HepG2 (cell line): Measurements from ENCODE around the gene CAPZA1.

ENCODE experiments used
- CHD2 ChIP-seq: IDR thresholded peaks from 2 replicates; pipeline ENCODE4 v1.6.1; 2011; ENCODE audit warnings: low read depth, low read length, improper control_type of control experiment
- EZH2 ChIP-seq: conservative IDR thresholded peaks from 2 replicates; pipeline ENCODE4 v1.6.1; 2012; ENCODE audit warnings: mild to moderate bottlenecking, low read depth, low read length, moderate library complexity
- FOSL2 ChIP-seq: sonication (generic); formaldehyde crosslinking; IDR thresholded peaks from 2 replicates; pipeline ENCODE4 v1.4.0; 2020; ENCODE audit warnings: missing genetic modification reagents
- MATR3 ChIP-seq: sonication (generic); formaldehyde crosslinking; IDR thresholded peaks from 2 replicates; pipeline ENCODE4 v1.4.0; 2020; ENCODE audit warnings: missing genetic modification reagents
- NCOA2 ChIP-seq: sonication (generic); formaldehyde crosslinking; IDR thresholded peaks from 2 replicates; pipeline ENCODE4 v1.8.0; 2022; ENCODE audit warnings: inconsistent platforms
- POLR2AphosphoS2 ChIP-seq: IDR thresholded peaks from 2 replicates; pipeline ENCODE4 v1.6.1; 2011; ENCODE audit warnings: low read depth, low read length, improper control_type of control experiment
- RAD21 ChIP-seq: fragments of 450-650 bp; formaldehyde crosslinking; IDR thresholded peaks from 2 replicates; pipeline ENCODE4 v1.5.0; 2020; ENCODE audit warnings: mild to moderate bottlenecking
- SOX5 ChIP-seq: IDR thresholded peaks from 2 replicates; pipeline ENCODE4 v1.6.1; 2016; ENCODE audit warnings: borderline replicate concordance
- TCF7 ChIP-seq: sonication (generic); IDR thresholded peaks from 2 replicates; pipeline ENCODE4 v1.6.1; 2016; ENCODE audit warnings: antibody characterized with exemption, low read depth
- ZFYVE20 ChIP-seq: sonication (generic); formaldehyde crosslinking; IDR thresholded peaks from 2 replicates; pipeline ENCODE4 v1.8.0; 2023; ENCODE audit warnings: low read depth, mild to moderate bottlenecking, moderate library complexity, missing genetic modification reagents, borderline replicate concordance
- ZKSCAN1 ChIP-seq: fragments of 150-350 bp; IDR thresholded peaks from 2 replicates; pipeline ENCODE4 v1.6.1; 2014; ENCODE audit warnings: low read length
- ZNF124 ChIP-seq: sonication (generic); formaldehyde crosslinking; IDR thresholded peaks from 2 replicates; pipeline ENCODE4 v1.4.0; 2020; ENCODE audit warnings: missing genetic modification reagents
- ZNF747 ChIP-seq: sonication (generic); formaldehyde crosslinking; IDR thresholded peaks from 2 replicates; pipeline ENCODE4 v1.8.1; 2023; ENCODE audit warnings: missing genetic modification reagents, mild to moderate bottlenecking, borderline replicate concordance

GRCh38 chr1:112672842-112673241, 53.2 kb downstream of the CAPZA1 start:
- TF ChIP-seq FOSL2 (CRISPR knock-in tag) (no peak), NCOA2 (CRISPR knock-in tag) (no peak), EZH2 (no peak), ZNF747 (CRISPR knock-in tag) (no peak), ZKSCAN1 (no peak), RAD21 (no peak), POLR2AphosphoS2 (no peak), SOX5 (CRISPR knock-in tag) (no peak), ZFYVE20 (no peak), TCF7 (no peak), MATR3 (no peak), ZNF124 (CRISPR knock-in tag) (no peak), CHD2 (no peak)
